GM12865 (cell line): ENCODE results near the gene ISYNA1.

Source experiments
- DNase-seq: peaks from one replicate; pipeline ENCODE4 v3.0.0; 2010; ENCODE audit warnings: low read depth
- H3K4me3 ChIP-seq: 2 replicates; pipeline ENCODE4 v1.5.1; 2011; ENCODE audit warnings: mild to moderate bottlenecking, low read depth, low read length, control low read depth
- CTCF ChIP-seq: IDR thresholded peaks from 2 replicates; pipeline ENCODE4 v1.5.1; 2011; ENCODE audit warnings: low read length, control low read depth, low read depth, inconsistent platforms; ENCODE audit not compliant: insufficient read depth; ENCODE audit errors: missing control alignments

Gene ISYNA1

GRCh38 chr19:18431351-18432197, 6.4 kb downstream of the ISYNA1 start:
- TF ChIP-seq CTCF: no peak
- no peak for DNase-seq
- H3K4me3 ChIP-seq: peak overlapping the region; percentile 88

GRCh38 chr19:18430417-18431144, 7.4 kb downstream of the ISYNA1 start:
- no peak overlapping the region for H3K4me3 ChIP-seq
- no peak for TF ChIP-seq CTCF
- DNase-seq: no peak

GRCh38 chr19:18429717-18430416, 8.1 kb downstream of the ISYNA1 start:
- no peak for TF ChIP-seq CTCF
- no peak for DNase-seq
- H3K4me3 ChIP-seq: peak overlapping the region; percentile 38

GRCh38 chr19:18428787-18429674, 8.9 kb downstream of the ISYNA1 start:
- no peak for TF ChIP-seq CTCF
- DNase-seq: peak; percentile 89
- peak overlapping the region; percentile 38 for H3K4me3 ChIP-seq

- TF ChIP-seq CTCF: no peak
- no peak overlapping the region for H3K4me3 ChIP-seq
- DNase-seq: no peak
These were observed 9.7 kb downstream of the ISYNA1 start for GRCh38 chr19:18428173-18428786.

- DNase-seq: no peak
- no peak for TF ChIP-seq CTCF
- no peak overlapping the region for H3K4me3 ChIP-seq
These were observed 10.2 kb downstream of the ISYNA1 start for GRCh38 chr19:18427743-18428113.
